ENCODE data around the gene DLGAP1.

Gene DLGAP1

DNA sequence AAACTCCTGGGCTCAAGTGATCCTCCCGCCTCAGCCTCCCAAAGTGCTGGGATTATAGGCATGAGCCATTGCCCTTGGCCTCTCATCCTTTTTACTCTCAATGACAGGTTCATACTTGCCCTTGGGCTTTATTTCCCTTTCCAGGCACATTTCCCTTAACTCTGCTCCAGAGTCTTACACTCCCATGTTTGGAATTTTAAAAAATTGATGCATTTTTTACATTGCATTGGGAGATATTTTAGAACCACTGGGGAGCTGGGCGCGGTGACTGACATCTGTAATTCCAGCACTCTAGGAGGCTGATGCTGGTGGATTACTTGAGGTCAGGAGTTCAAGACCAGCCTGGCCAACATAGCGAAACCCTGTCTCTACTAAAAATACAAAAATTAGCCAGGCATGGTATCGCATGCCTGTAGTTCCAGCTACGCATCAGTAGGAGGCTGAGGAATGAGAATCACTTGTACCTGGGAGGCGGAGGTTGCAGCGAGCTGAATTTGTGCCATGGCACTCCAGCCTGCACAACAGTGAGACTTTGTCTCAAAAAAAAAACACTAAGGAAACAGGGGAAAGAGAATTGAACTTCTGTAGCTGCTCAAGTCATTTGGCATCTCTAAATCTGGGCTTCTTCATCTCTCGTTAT is 986.9 kb downstream of the DLGAP1 start:
- DNase-seq (ENCODE audit: low read depth), result no peak

DNA sequence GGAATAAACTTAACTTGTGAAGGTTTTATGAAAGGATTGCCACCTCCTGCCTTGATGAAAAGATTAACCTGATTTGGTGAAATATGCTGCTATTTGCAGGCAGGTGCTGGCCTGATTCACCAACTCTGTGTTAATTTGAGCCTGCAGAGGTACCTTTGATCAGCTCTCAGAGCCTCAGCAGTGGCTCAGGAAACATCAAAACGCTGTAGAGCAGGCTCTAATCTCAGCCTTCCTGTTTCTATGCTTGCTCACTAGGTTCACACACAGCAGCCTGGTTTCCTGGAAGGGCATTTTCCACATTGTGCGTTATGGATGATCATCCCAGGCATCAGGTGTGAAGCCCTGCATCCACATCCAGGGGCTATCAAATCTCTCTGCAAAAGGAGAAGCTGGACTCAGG is 988.2 kb downstream of the DLGAP1 start:
- no peak for DNase-seq (ENCODE audit: low read depth)

DNA sequence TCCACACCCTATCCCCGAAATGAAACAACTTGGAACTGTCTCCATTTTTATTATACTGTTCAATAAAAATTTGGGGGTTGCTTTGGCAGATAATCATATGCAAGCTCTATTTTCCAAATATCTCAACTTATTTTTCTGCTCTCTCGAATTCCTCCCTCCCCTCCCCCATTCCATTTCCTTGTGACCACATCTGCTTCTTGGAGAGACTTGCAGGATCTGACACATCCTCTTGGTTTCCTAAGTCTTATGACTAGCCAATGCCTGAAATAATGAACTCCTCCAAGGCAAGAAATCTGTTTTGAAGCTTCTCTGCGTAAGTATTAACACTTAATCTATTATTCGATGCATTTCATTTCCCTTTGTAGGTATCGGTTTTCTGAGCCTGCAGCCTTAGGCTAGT is 989.1 kb downstream of the DLGAP1 start:
- DNase-seq (ENCODE audit: low read depth), result no peak

GRCh38 chr18:3463051-3463450 is 992.1 kb downstream of the DLGAP1 start:
- DNase-seq (ENCODE audit: low read depth), result no peak

- DNase-seq (ENCODE audit: low read depth), result no peak
Measured at GRCh38 chr18:3461704-3462103, 993.4 kb downstream of the DLGAP1 start.

- no peak for DNase-seq (ENCODE audit: low read depth)
Measured at GRCh38 chr18:3460823-3461398, 994.2 kb downstream of the DLGAP1 start.

- no peak for DNase-seq (ENCODE audit: low read depth)
Measured at GRCh38 chr18:3458952-3459853, 995.9 kb downstream of the DLGAP1 start.

DNA sequence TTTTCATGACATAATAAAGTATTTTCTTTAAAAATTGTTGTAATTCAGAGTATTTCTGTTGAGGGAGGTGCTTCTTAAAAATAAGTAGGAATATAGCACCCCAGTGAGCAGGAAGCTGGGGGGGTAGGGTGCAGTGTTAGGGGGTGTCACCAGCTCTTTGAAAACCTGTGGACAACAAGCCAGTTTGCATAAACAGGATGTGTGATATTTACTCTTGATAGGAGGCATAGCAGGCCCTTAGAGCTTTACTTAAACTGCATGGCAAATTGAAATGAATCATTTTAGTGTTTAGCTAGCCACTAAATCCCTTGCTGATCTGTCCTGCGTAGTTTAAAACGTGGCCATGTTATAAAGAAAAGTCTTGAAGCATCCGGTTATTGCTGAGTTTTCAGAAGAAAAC is 996.7 kb downstream of the DLGAP1 start:
- no peak for DNase-seq (ENCODE audit: low read depth)

DNA sequence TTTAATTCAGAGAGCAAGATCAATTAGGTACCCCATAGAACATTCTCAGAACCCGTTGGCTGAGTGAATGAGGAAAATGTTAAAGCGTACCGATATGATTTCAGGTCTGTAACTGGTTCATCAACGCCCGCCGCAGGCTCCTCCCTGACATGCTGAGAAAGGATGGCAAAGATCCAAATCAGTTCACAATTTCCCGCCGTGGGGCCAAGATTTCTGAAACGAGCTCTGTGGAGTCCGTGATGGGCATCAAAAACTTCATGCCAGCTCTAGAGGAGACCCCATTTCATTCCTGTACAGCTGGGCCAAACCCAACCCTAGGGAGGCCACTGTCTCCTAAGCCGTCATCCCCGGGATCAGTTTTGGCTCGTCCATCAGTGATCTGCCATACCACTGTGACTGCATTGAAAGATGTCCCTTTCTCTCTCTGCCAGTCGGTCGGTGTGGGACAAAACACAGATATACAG is 997.8 kb downstream of the DLGAP1 start:
- DNase-seq (ENCODE audit: low read depth), result no peak

DNA sequence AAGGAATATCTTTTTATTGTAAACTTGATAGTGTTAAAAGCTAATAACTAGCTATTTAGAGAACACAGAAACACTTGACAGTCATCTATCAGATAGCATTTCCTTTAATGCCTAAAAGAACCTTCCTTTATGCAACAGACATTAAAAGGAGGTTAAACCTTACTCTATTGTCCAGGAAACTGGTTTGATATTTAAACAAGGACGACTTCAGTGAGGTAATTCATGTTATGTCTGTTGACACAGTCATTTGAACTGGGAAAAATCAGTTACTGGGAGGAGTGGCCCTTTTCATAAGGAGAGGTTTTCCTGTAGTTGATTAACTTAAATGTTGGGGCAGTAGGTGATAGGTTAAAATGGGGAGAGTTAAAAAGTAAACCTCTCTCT is 998.4 kb downstream of the DLGAP1 start:
- DNase-seq (ENCODE audit: low read depth), result no peak

DNA sequence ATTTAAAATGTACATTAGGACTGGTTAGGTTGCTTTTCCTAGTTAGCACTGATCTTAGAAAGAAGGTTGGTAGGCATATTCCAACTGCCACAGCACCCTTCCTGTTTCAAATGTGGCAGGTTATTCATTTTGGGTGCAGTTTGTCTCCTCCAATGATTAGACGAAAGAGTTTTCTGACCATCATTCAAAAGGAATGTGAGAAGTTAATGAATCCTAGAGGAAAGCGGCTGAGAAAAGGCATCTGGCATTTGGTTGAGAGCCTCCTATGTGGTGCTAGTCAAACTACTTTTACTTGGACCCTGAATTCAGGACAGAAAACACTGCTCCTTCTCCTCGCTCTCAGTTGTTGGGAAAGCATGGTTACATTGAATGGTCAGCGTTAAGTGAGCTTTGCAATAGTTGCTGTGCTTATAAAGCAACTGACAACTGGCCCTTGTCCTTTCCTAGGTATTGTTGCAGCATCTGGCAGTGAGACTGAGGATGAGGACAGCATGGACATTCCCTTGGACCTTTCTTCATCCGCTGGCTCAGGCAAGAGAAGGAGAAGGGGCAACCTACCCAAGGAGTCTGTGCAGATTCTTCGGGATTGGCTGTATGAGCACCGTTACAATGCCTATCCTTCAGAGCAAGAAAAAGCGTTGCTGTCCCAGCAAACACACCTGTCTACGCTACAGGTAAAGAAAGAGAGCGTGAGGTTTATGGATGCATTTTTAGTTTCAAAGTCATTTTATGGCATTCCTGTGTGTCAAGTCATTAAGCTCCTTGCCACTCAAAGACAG is 999.0 kb downstream of the DLGAP1 start:
- peak; percentile 31 for DNase-seq (ENCODE audit: low read depth)

GRCh38 chr18:3455090-3455635 is 999.9 kb downstream of the DLGAP1 start:
- DNase-seq (ENCODE audit: low read depth), result no peak

- peak; percentile 32 for DNase-seq (ENCODE audit: low read depth)
Measured at GRCh38 chr18:3454365-3455089, 1000.6 kb downstream of the DLGAP1 start.

DNA sequence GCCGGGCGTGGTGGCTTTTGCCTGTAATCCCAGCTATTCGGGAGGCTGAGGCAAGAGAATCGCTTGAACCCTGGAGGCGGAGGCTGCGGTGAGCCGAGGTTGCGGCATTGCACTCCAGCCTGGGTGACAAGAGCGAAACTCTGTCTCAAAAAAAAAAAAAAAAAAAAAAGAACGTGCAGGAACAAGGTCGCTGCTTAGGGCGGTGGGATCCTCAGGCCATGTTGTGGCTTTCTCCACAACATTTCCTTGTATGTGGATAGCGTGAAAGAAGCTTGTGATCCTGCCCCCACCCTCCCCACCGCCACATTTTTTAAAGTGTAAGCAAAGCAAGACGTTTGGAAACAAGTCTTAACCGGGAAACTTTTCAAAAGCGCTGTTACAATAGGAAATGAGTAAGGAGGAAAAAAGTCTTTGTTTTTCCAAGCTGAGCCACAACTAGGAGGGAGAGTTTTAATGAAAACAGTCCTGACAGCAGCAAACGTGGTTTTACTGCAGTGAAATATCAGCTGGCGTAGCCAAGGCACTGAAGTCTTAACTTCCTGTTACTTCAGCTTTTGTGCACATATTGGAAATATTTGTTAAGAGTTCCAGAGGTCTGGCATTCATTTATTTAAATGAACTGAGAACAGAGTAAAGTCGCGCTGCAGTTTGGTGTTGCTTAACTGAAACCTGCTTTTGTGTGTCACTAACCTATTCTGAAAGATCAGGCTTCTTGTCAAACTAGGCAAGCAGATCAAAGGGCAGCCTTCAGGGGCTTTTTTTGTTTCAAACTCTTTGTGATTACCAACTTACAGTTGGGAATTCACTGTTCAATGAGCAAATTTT is 1001.4 kb downstream of the DLGAP1 start:
- DNase-seq (ENCODE audit: low read depth), result peak; percentile 97

DNA sequence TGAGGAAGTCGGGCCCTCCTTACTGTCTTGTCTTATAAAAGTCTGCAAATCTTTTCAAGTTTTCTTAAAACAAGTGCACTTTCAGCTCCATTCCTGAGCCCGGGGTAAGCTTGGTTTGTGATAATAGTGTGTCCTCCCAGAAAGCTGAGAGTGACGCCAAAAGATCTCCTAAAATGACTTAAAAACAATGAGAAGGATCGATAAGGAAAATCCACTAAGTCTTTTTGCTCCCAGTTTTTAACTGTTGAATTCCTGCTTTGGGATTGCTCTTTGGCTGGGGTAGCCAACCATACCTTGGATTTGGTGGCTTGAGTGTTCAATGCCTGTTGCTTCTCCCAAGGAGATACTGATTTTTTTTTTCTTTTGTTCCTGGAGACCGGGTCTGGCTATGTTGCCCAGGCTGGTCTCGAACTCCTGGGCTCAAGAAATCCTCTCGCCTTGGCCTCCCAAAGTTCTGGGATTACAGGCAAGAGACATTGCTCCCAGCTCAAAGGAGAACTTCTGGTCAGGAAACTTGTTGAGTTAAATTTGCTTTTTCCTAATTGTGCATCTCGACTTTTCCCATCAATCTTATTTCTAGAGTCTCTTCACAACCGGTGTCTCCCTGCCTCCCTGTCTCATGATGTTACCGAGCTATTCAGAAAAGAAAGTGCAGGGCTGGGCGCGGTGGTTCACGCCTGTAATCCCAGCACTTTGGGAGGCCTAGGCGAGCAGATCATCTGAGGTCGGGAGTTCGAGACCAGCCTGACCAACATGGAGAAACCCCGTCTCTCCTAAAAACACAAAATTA is 1002.2 kb downstream of the DLGAP1 start:
- DNase-seq (ENCODE audit: low read depth), result no peak

- DNase-seq (ENCODE audit: low read depth), result peak; percentile 42
Measured at GRCh38 chr18:3451989-3452749, 1002.9 kb downstream of the DLGAP1 start.

DNA sequence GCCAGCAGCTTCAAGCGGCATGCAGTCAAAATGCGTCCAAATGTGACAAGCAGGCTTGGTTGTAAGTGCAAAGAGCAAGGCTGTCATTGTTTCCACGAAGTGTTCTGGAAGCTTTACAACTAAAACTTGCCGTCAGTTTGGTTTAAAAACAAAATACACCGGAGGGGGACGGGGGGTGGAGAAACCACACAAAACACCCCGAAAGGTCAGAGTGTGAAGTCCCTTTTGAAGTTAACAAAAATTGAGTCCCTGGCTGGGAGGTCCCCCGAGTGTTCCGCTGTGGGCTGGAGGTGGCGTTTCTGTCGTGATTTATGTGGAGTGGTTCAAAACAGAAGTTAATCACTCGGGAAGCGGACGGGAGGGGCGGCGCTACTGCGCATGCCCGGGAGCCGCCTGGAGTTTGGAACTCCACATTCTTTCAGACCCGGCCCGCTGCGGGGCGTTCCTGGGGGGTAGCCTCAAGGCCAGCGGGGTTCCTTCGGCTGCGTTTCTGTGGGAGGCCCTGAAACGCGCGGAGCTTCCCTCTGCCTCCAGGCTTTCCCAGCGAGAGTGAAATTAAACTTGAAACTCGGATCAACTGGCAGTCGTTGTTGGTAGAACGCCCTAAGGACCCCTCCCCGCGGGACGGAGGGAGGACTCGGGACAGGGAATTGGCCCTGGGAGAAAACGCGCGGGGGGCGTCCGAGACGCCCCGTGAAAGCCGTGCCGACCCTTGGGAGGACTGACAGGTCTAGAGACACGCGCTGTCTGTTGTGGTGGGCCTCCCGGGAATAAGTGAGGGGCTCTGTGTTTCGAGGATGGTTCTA is 1003.7 kb downstream of the DLGAP1 start:
- DNase-seq (ENCODE audit: low read depth), result peak; percentile 89

DNA sequence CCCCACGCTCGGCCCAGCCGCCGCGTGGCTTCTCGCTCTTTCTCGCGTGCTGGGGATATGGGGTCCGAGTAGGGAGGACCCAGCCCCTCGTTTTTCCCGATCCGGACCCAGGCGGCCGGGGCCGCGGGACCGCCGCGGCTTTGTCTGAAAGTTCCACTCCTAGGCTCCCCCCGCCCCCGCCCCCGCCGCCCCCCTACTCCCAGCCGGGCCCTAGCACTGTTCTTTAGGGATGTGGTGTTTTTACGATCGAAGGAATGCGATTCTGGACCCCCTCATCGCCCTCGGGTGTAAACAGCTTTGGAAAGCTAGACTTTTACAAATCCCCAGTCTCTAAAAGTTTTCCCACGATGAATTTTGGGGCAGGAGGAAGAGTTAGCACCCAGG is 1004.3 kb downstream of the DLGAP1 start:
- peak; percentile 10 for DNase-seq (ENCODE audit: low read depth)

Data from GM04504 (cell line).